ENCODE measurements around the gene ENG. TPM values are rescaled to one million over a fixed set of nuclear protein-coding genes. Genes with fewer than 3 reads are reported as not detected.

Gene ENG
- total RNA-seq, 1 donor from 2014 or later = 0.82 TPM

GRCh38 chr9:127802576-127803443 is 51.6 kb downstream of the ENG start, which contains the start of gene FPGS:
FPGS (plus strand) TSS chr9:127802882; CDS start chr9:127802925, 43 bp downstream.
- no peak for FAIRE-seq

GRCh38 chr9:127801955-127802575 is 52.4 kb downstream of the ENG start:
- DNase-seq (ENCODE audit: low spot score in 2 of 2) = peak in 1 of 2 donors; percentile 22
- no peak for FAIRE-seq

More at GRCh38 chr9:127802576-127803443, 51.6 kb downstream of the ENG start, which contains the start of gene FPGS:
- DNase-seq (ENCODE audit: low spot score in 2 of 2) = peak; percentile 96 to 97

- DNase-seq (ENCODE audit: low spot score in 2 of 2) (no peak), FAIRE-seq (no peak)
Observed at GRCh38 chr9:127796852-127797370, 57.5 kb downstream of the ENG start.

- DNase-seq (ENCODE audit: low spot score in 2 of 2) = no peak
Observed at GRCh38 chr9:127796225-127796813, 58.1 kb downstream of the ENG start.

GRCh38 chr9:127794001-127794791 is 60.3 kb downstream of the ENG start:
- FAIRE-seq = no peak

More at GRCh38 chr9:127796225-127796813, 58.1 kb downstream of the ENG start:
- no peak for FAIRE-seq

GRCh38 chr9:127793093-127793708 is 61.3 kb downstream of the ENG start:
- DNase-seq (ENCODE audit: low spot score in 2 of 2) (no peak), FAIRE-seq (no peak)

More at GRCh38 chr9:127794001-127794791, 60.3 kb downstream of the ENG start:
- no peak for DNase-seq (ENCODE audit: low spot score in 2 of 2)

- no peak for FAIRE-seq
Observed at GRCh38 chr9:127792417-127793031, 61.9 kb downstream of the ENG start.

GRCh38 chr9:127791085-127791484 is 63.4 kb downstream of the ENG start:
- FAIRE-seq (no peak), DNase-seq (ENCODE audit: low spot score in 2 of 2) (no peak)

More at GRCh38 chr9:127792417-127793031, 61.9 kb downstream of the ENG start:
- no peak for DNase-seq (ENCODE audit: low spot score in 2 of 2)

GRCh38 chr9:127790094-127790855 is 64.2 kb downstream of the ENG start:
- no peak for FAIRE-seq
- no peak for DNase-seq (ENCODE audit: low spot score in 2 of 2)

- DNase-seq (ENCODE audit: low spot score in 2 of 2) (no peak), FAIRE-seq (no peak)
Observed at GRCh38 chr9:127789179-127789578, 65.3 kb downstream of the ENG start.

- FAIRE-seq = no peak
- no peak for DNase-seq (ENCODE audit: low spot score in 2 of 2)
Observed at GRCh38 chr9:127788337-127789011, 66.0 kb downstream of the ENG start.

GRCh38 chr9:127786773-127787104 is 67.7 kb downstream of the ENG start:
- DNase-seq (ENCODE audit: low spot score in 2 of 2) (no peak), FAIRE-seq (no peak)

GRCh38 chr9:127785933-127786772 is 68.3 kb downstream of the ENG start, which contains the start of gene CDK9:
CDK9 (plus strand) TSS chr9:127786034; CDS start chr9:127786149, 115 bp downstream.
- FAIRE-seq (no peak), DNase-seq (ENCODE audit: low spot score in 2 of 2) (peak; percentile 98 to 99)

GRCh38 chr9:127785023-127785932 is 69.2 kb downstream of the ENG start:
- FAIRE-seq = no peak
- DNase-seq (ENCODE audit: low spot score in 2 of 2) = peak; percentile 93

- FAIRE-seq (no peak), DNase-seq (ENCODE audit: low spot score in 2 of 2) (no peak)
Observed at GRCh38 chr9:127783111-127784008, 71.1 kb downstream of the ENG start.
